ENCODE data around the gene MYOZ1.
"Not testable (repeated sequence)": the region's sequence is repeated elsewhere in the genome, so short reads cannot be mapped to it uniquely, and the experiment has no call there.

MYOZ1 gene

GRCh38 chr10:73641328-73642060 lies at the start of gene MYOZ1:
MYOZ1 (minus strand) TSS chr10:73641474; CDS start chr10:73640017, 1,457 bp downstream.
- DNase-seq = no peak

GRCh38 chr10:73690755-73691154 lies 49.5 kb upstream of the MYOZ1 start:
- DNase-seq = not testable (repeated sequence)

- DNase-seq = not testable (repeated sequence)
Observed at GRCh38 chr10:73689596-73689995, 48.3 kb upstream of the MYOZ1 start.

- not testable (repeated sequence) for DNase-seq
Observed at GRCh38 chr10:73687641-73688040, 46.4 kb upstream of the MYOZ1 start.

GRCh38 chr10:73674546-73674945 lies 33.3 kb upstream of the MYOZ1 start:
- not testable (repeated sequence) for DNase-seq

GRCh38 chr10:73668378-73668777 lies 27.1 kb upstream of the MYOZ1 start:
- DNase-seq = not testable (repeated sequence)

- not testable (repeated sequence) for DNase-seq
Observed at GRCh38 chr10:73666153-73666809, 25.0 kb upstream of the MYOZ1 start.

GRCh38 chr10:73665581-73665980 lies 24.3 kb upstream of the MYOZ1 start:
- DNase-seq = not testable (repeated sequence)

GRCh38 chr10:73664156-73665040 lies 23.1 kb upstream of the MYOZ1 start:
- not testable (repeated sequence) for DNase-seq

- not testable (repeated sequence) for DNase-seq
Observed at GRCh38 chr10:73663621-73664020, 22.3 kb upstream of the MYOZ1 start.

GRCh38 chr10:73662705-73663104 lies 21.4 kb upstream of the MYOZ1 start:
- DNase-seq = not testable (repeated sequence)

GRCh38 chr10:73655990-73656298 lies 14.7 kb upstream of the MYOZ1 start, which contains the start of gene SYNPO2L:
SYNPO2L (minus strand) TSS chr10:73656029; CDS start chr10:73655922, 107 bp downstream.
- no peak for DNase-seq

- DNase-seq = no peak
Observed at GRCh38 chr10:73655257-73655989, 14.1 kb upstream of the MYOZ1 start.

GRCh38 chr10:73653701-73654100 lies 12.4 kb upstream of the MYOZ1 start:
- no peak for DNase-seq

GRCh38 chr10:73653195-73653594 lies 11.9 kb upstream of the MYOZ1 start:
- no peak for DNase-seq

GRCh38 chr10:73650537-73651331 lies 9.5 kb upstream of the MYOZ1 start:
- no peak for DNase-seq

GRCh38 chr10:73649876-73650536 lies 8.7 kb upstream of the MYOZ1 start:
- DNase-seq = no peak

GRCh38 chr10:73648975-73649829 lies 7.9 kb upstream of the MYOZ1 start:
- DNase-seq = no peak

GRCh38 chr10:73647875-73648651 lies 6.8 kb upstream of the MYOZ1 start:
- DNase-seq = no peak
